Vagina (tissue), 2 donors: ENCODE results near the gene CENATAC.
"Not testable (repeated sequence)": the region's sequence is repeated elsewhere in the genome, so short reads cannot be mapped to it uniquely, and the experiment has no call there.

ENCODE experiments used
- POLR2A ChIP-seq, 2 donors: fragments of 450-650 bp; IDR thresholded peaks; one replicate each; pipeline ENCODE4 v1.6.1; 2017; ENCODE audit warnings: antibody characterized with exemption in 2 of 2, mild to moderate bottlenecking in 2 of 2, moderate library complexity in 2 of 2
- POLR2AphosphoS5 ChIP-seq, 2 donors: sonication (generic); formaldehyde crosslinking; IDR thresholded peaks; one replicate each; pipeline ENCODE4 v1.9.0; 2017; ENCODE audit warnings: antibody characterized with exemption in 2 of 2, mild to moderate bottlenecking in 2 of 2, low read depth in 1 of 2; ENCODE audit not compliant: insufficient read depth in 1 of 2
- TF ChIP-seq, protein P1 (sequence below), 3 experiments: fragments of 450-650 bp in 2 of 3; fragments of 200-600 bp in 1 of 3; sonication (generic) in 1 of 3; IDR thresholded peaks; one replicate each; pipeline ENCODE4 v1.5.1; 2017 to 2019; ENCODE audit warnings: antibody characterized with exemption in 3 of 3, mild to moderate bottlenecking in 2 of 3, moderate library complexity in 2 of 3

DNA sequence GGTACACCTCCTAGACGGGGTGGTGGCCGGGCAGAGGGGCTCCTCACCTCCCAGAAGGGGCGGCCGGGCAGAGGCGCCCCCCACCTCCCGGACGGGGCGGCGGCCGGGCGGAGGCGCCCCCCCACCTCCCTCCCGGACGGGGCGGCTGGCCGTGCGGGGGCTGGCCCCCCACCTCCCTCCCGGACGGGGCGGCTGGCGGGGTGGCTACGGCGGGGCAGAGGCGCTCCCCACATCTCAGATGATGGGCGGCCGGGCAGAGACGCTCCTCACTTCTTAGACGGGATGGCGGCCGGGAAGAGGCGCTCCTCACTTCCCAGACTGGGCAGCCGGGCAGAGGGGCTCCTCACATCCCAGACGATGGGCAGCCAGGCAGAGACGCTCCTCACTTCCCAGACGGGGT lies 61.2 kb downstream of the CENATAC start:
- not testable (repeated sequence) for TF ChIP-seq POLR2AphosphoS5 (IDR thresholded peaks at IDR 0.05; ENCODE audit: insufficient read depth in 1 of 2, low read depth in 1 of 2); POLR2A (IDR thresholded peaks at IDR 0.05)
- TF ChIP-seq, protein P1, sequence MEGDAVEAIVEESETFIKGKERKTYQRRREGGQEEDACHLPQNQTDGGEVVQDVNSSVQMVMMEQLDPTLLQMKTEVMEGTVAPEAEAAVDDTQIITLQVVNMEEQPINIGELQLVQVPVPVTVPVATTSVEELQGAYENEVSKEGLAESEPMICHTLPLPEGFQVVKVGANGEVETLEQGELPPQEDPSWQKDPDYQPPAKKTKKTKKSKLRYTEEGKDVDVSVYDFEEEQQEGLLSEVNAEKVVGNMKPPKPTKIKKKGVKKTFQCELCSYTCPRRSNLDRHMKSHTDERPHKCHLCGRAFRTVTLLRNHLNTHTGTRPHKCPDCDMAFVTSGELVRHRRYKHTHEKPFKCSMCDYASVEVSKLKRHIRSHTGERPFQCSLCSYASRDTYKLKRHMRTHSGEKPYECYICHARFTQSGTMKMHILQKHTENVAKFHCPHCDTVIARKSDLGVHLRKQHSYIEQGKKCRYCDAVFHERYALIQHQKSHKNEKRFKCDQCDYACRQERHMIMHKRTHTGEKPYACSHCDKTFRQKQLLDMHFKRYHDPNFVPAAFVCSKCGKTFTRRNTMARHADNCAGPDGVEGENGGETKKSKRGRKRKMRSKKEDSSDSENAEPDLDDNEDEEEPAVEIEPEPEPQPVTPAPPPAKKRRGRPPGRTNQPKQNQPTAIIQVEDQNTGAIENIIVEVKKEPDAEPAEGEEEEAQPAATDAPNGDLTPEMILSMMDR (IDR thresholded peaks at IDR 0.05): not testable (repeated sequence)
